Gastrocnemius medialis (tissue), 4 donors: Measurements from ENCODE around the gene B4GALT1. TPM values are rescaled to one million over a fixed set of nuclear protein-coding genes. Genes with fewer than 3 reads are reported as not detected.

ENCODE experiments used
- ATAC-seq, 2 donors: fragments of 150-250 bp; one replicate each; pipeline ENCODE4 v1.9.1; 2016
- DNase-seq, 2 donors: peaks; one replicate each; pipeline ENCODE4 v3.0.0-alpha.2; 2019
- H3K27ac ChIP-seq, 4 donors: fragments of 200-600 bp; sonication (generic); 1 replicate in 1 of 4; 2 replicates in 3 of 4; pipeline ENCODE4 v1.5.1; 2016 to 2018; ENCODE audit warnings: mild to moderate bottlenecking in 2 of 4, moderate library complexity in 1 of 4
- H3K27me3 ChIP-seq, 3 donors: fragments of 200-600 bp; sonication (generic) in 2 of 3; 1 replicate in 1 of 3; 2 replicates in 2 of 3; pipeline versions ENCODE4 v1.5.1 to v1.6.0; 2016 to 2019; ENCODE audit warnings: mild to moderate bottlenecking in 1 of 3, moderate library complexity in 1 of 3
- H3K36me3 ChIP-seq, 2 donors: fragments of 200-600 bp; sonication (generic) in 1 of 2; one replicate each; pipeline ENCODE4 v1.5.1; 2017 to 2018
- H3K4me1 ChIP-seq, 2 donors: fragments of 200-600 bp; sonication (generic) in 1 of 2; one replicate each; pipeline ENCODE4 v1.5.1; 2016 to 2017; ENCODE audit warnings: mild to moderate bottlenecking in 2 of 2
- H3K4me3 ChIP-seq, 4 donors: fragments of 200-600 bp; sonication (generic) in 3 of 4; 1 replicate in 1 of 4; 2 replicates in 3 of 4; pipeline ENCODE4 v1.5.1; 2016 to 2019; ENCODE audit warnings: mild to moderate bottlenecking in 2 of 4
- H3K9me3 ChIP-seq, 3 donors: fragments of 200-600 bp; sonication (generic) in 2 of 3; 1 replicate in 1 of 3; 2 replicates in 2 of 3; pipeline ENCODE4 v1.5.1; 2016 to 2019
- POLR2A ChIP-seq, 2 donors: fragments of 450-650 bp; IDR thresholded peaks; one replicate each; pipeline ENCODE4 v1.6.1; 2017; ENCODE audit warnings: antibody characterized with exemption in 2 of 2, mild to moderate bottlenecking in 2 of 2, moderate library complexity in 2 of 2
- in situ Hi-C, 4 donors: fragments of 200-750 bp; cut with MboI; loops; one replicate each; pipeline versions ENCODE4 v1.15.0 to v1.8.0; 2017; ENCODE audit warnings: low sequenced_read_pairs in 4 of 4
- intact Hi-C: fragments of 100-400 bp; cut with DNase I; formaldehyde crosslinking; loops from one replicate; pipeline ENCODE4 v1.15.1; 2023; ENCODE audit warnings: low total_unique reads
- total RNA-seq, 4 donors: library from RNA; depleted of rRNA; stranded (reverse); fragments of >200 nt; gene quantifications; one replicate each; pipeline versions ENCODE4 v1.1.0 to v1.2.3, GENCODE V29; 2016
- TF ChIP-seq, protein P1 (sequence below), 5 experiments: fragments of 450-650 bp in 3 of 5; fragments of 200-600 bp in 2 of 5; sonication (generic) in 2 of 5; IDR thresholded peaks in 4 of 5; conservative IDR thresholded peaks in 1 of 5; 1 replicate in 4 of 5; 2 replicates in 1 of 5; pipeline ENCODE4 v1.5.1; 2016 to 2019; ENCODE audit warnings: antibody characterized with exemption in 5 of 5, mild to moderate bottlenecking in 3 of 5, moderate library complexity in 3 of 5

Gene B4GALT1
- total RNA-seq, 4 donors from 2014 or later, result 24.2 to 56.2 (median 42.7) TPM

DNA sequence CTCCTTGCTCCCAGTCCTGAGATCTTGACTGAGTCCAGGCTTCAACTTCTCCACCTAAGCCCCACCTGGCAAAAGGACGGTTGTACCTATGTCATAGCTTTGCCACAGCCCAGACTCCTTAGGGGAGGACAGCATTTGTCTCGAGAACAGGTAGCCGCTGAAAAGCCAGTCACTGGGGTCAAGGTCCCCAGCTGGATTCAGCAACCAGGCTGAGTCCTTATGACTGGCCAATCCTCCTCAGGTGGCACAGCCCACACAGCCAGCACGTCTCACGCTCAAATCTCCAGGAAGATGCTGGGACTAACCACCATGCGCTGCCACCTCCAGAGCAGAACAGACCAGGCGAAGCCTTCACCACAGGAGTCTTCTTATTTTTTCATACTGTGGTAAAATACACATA, 62.7 kb downstream of the B4GALT1 start:
- TF ChIP-seq, protein P1, sequence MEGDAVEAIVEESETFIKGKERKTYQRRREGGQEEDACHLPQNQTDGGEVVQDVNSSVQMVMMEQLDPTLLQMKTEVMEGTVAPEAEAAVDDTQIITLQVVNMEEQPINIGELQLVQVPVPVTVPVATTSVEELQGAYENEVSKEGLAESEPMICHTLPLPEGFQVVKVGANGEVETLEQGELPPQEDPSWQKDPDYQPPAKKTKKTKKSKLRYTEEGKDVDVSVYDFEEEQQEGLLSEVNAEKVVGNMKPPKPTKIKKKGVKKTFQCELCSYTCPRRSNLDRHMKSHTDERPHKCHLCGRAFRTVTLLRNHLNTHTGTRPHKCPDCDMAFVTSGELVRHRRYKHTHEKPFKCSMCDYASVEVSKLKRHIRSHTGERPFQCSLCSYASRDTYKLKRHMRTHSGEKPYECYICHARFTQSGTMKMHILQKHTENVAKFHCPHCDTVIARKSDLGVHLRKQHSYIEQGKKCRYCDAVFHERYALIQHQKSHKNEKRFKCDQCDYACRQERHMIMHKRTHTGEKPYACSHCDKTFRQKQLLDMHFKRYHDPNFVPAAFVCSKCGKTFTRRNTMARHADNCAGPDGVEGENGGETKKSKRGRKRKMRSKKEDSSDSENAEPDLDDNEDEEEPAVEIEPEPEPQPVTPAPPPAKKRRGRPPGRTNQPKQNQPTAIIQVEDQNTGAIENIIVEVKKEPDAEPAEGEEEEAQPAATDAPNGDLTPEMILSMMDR (IDR thresholded peaks at IDR 0.05 in 4 of 5, conservative IDR thresholded peaks at IDR 0.05 in 1 of 5), result no peak
- no peak for TF ChIP-seq POLR2A (IDR thresholded peaks at IDR 0.05)
- Histone ChIP-seq H3K9me3 (no peaks in the 10 kb centered on the region), H3K36me3 (no peaks in the 10 kb centered on the region), H3K27ac (no peak overlapping the region), H3K27me3 (no peaks in the 10 kb centered on the region), H3K4me3 (no peak overlapping the region), H3K4me1 (peaks cover 27 to 37% of the 10 kb centered on the region in 2 donors)
- no peak for ATAC-seq
- DNase-seq, result no peak
- in situ Hi-C loops, result no loop called here
- intact Hi-C loops, result loop anchor here (5.0 kb wide), 1 partner anchor 123 kb away; no protein-coding TSS in a partner anchor

DNA sequence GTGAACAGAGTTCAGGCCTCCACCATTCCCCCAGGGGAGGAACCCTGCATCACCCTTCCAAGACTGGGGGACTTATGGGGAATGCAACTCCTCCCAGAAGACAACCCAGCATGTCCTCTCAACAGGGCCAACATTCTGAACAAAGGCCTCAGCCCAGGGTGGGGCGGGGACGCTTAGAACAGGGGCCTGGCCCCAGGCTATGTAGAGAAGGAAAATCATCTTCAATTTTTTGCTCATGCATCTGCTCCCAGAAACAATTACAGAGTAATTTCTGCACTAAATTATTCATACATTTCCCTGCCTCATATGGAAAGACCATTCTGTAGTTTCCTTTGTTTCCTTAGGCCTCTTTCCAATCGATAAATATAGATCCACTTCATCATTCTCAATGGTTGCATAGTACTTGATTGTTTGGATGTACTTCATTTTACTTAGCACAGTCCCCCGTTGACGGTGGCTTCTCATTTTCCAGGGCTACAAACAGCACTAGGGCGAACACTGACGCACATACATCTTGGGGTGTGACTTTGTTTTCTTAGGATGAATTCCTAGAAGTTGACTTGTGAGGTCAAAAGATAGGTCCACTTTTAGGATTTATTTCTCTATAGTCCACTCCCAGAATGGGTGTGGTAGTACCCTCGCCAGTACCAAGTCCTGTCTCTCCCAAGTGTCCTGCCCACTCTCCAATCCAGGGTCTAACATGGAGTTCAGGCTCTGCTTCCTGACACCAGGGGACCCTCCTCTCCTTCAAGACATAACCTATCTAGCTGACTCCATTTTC, 63.4 kb downstream of the B4GALT1 start:
- H3K4me1 ChIP-seq, result peaks cover 27 to 37% of the 10 kb centered on the region in 2 donors
- H3K9me3 ChIP-seq, result no peaks in the 10 kb centered on the region
- peak overlapping the region in 2 of 4 donors; percentile 20 to 84 for H3K27ac ChIP-seq
- no peak for DNase-seq
- no peak overlapping the region for H3K4me3 ChIP-seq
- no peaks in the 10 kb centered on the region for H3K36me3 ChIP-seq
- H3K27me3 ChIP-seq, result no peaks in the 10 kb centered on the region
- no peak for TF ChIP-seq POLR2A (IDR thresholded peaks at IDR 0.05)
- TF ChIP-seq, protein P1 (IDR thresholded peaks at IDR 0.05 in 4 of 5, conservative IDR thresholded peaks at IDR 0.05 in 1 of 5), result no peak
- no peak for ATAC-seq
- in situ Hi-C loops (no loop called here), intact Hi-C loops (loop anchor here (5.0 kb wide), 1 partner anchor 124 kb away; no protein-coding TSS in a partner anchor)

DNA sequence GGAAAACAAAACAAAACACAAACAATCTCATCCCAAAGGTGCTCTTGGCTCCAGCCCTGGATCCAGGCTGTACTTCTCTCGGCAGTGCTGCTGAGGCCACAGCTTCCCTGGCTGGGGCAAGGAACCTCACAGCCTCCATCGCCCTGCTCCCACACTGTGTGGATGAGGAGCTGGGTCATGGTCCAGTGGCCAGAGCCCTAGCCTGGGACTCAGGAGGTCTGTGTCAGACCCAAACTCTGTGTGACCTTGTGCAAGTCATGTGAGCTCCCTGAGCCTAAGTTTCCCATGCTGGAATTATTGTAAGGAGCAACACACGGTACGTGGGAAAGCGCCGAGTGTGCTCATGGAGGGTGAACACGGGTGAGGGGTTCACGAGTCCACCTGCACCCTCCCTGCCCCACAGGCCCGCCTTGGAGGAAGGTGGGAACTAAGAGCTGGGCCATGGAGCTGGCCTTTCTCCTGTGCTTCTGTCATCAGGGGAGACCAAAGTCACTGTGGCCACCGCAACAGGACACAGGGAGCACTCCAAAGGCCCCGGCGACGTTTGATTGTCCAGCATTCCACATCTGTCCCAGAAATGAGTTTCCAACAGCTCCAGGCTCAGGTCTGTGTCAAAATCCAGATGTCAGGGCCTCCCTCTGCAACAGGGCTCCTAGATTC, 64.5 kb downstream of the B4GALT1 start:
- Histone ChIP-seq H3K27me3 (no peaks in the 10 kb centered on the region), H3K36me3 (no peaks in the 10 kb centered on the region), H3K9me3 (no peaks in the 10 kb centered on the region), H3K4me3 (no peak overlapping the region), H3K27ac (peak overlapping the region; percentile 80 to 88 (median 85)), H3K4me1 (peaks cover 27 to 33% of the 10 kb centered on the region in 2 donors)
- no peak for ATAC-seq
- intact Hi-C loops (loop anchor here (5.0 kb wide), 1 partner anchor 125 kb away; no protein-coding TSS in a partner anchor), in situ Hi-C loops (no loop called here)
- TF ChIP-seq POLR2A (IDR thresholded peaks at IDR 0.05), result no peak
- TF ChIP-seq, protein P1 (IDR thresholded peaks at IDR 0.05 in 4 of 5, conservative IDR thresholded peaks at IDR 0.05 in 1 of 5), result no peak
- no peak for DNase-seq

DNA sequence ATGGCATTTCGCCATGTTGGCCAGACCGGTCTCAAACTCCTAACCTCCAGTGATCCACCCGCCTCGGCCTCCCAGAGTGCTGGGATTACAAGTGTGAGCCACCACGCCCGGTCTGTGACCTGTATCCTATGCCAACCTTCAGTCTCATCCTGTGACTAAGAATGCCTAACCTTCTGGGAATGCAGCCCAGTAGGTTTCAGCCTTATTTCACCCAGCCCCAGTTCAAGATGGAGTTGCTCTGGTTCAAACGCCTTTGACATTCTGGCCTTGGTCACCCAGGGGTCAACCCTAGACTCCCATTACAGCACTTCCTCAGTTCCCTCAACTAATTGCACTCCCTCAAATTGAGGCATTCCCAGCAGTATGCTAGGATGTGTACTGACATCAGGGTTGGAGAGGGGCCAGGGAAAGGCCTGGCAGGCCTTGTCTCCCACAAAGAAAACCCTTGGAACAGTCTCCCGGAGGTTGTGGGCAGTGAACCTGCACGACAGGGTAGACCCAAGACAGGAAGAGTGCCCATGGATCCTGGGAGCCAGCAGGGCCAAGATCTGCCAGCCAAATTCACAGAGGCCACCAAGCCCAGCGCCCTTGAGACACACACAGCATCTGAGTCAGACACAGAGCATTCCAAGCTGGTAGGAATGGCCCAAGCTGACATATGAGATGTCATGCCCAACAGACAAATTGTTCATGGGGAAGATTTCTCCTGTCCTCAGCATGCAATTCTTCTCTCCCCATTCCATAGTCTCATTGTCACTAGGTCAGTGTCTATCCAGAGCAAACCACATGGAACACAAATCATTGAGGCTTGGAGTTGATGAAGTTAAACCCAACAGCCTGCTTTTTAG, 65.8 kb downstream of the B4GALT1 start:
- no peaks in the 10 kb centered on the region for H3K27me3 ChIP-seq
- intact Hi-C loops, result loop anchor here (1.0 to 5.0 kb wide), 2 partner anchors 66 to 126 kb away; partner anchors contain the start of gene B4GALT1
- no peak overlapping the region for H3K4me3 ChIP-seq
- H3K9me3 ChIP-seq, result no peaks in the 10 kb centered on the region
- TF ChIP-seq, protein P1 (IDR thresholded peaks at IDR 0.05 in 4 of 5, conservative IDR thresholded peaks at IDR 0.05 in 1 of 5), result no peak
- TF ChIP-seq POLR2A (IDR thresholded peaks at IDR 0.05), result no peak
- ATAC-seq, result peak; percentile 97
- peaks cover 14 to 19% of the 10 kb centered on the region in 2 donors for H3K4me1 ChIP-seq
- DNase-seq, result peak; percentile 66 to 88
- no peaks in the 10 kb centered on the region for H3K36me3 ChIP-seq
- in situ Hi-C loops, result no loop called here
- H3K27ac ChIP-seq, result peak overlapping the region; percentile 80 to 88 (median 85)
